NCI-H2029 treated with DMSO at 0.1 percent for 48 hours (cell line): Measurements from ENCODE around the gene KLHDC7A.

Experiments used
- DNase-seq: peaks from one replicate; lab custom pipeline; 2025; lab: John Stamatoyannopoulos, UW

The KLHDC7A gene

GRCh38 chr1:18473195-18473815 lies 7.4 kb upstream of the KLHDC7A start:
- no peak for DNase-seq

GRCh38 chr1:18474559-18475175 lies 6.1 kb upstream of the KLHDC7A start:
- no peak for DNase-seq

GRCh38 chr1:18475234-18475905 lies 5.4 kb upstream of the KLHDC7A start:
- no peak for DNase-seq

GRCh38 chr1:18479454-18479853 lies 1.3 kb upstream of the KLHDC7A start:
- DNase-seq: no peak

GRCh38 chr1:18481190-18481920 lies 625 bp downstream of the KLHDC7A start:
- DNase-seq: no peak

- DNase-seq: no peak
Observed at GRCh38 chr1:18481921-18482701, 1.4 kb downstream of the KLHDC7A start.

- DNase-seq: no peak
Observed at GRCh38 chr1:18482721-18483425, 2.1 kb downstream of the KLHDC7A start.

GRCh38 chr1:18484276-18484675 lies 3.5 kb downstream of the KLHDC7A start:
- DNase-seq: no peak

- DNase-seq: no peak
Observed at GRCh38 chr1:18484721-18485120, 4.0 kb downstream of the KLHDC7A start.

GRCh38 chr1:18485227-18485626 lies 4.5 kb downstream of the KLHDC7A start:
- no peak for DNase-seq

GRCh38 chr1:18486195-18486594 lies 5.5 kb downstream of the KLHDC7A start:
- no peak for DNase-seq

- no peak for DNase-seq
Observed at GRCh38 chr1:18489417-18490143, 8.8 kb downstream of the KLHDC7A start.

- DNase-seq: no peak
Observed at GRCh38 chr1:18491168-18491567, 10.4 kb downstream of the KLHDC7A start.

GRCh38 chr1:18494304-18494703 lies 13.6 kb downstream of the KLHDC7A start:
- no peak for DNase-seq

- DNase-seq: no peak
Observed at GRCh38 chr1:18495635-18496034, 14.9 kb downstream of the KLHDC7A start.

GRCh38 chr1:18496056-18496455 lies 15.3 kb downstream of the KLHDC7A start:
- no peak for DNase-seq

GRCh38 chr1:18496497-18497235 lies 15.9 kb downstream of the KLHDC7A start:
- no peak for DNase-seq

- no peak for DNase-seq
Observed at GRCh38 chr1:18501833-18502232, 21.1 kb downstream of the KLHDC7A start.

- no peak for DNase-seq
Observed at GRCh38 chr1:18504609-18505008, 23.9 kb downstream of the KLHDC7A start.

- no peak for DNase-seq
Observed at GRCh38 chr1:18505666-18506065, 24.9 kb downstream of the KLHDC7A start.
